Stimulated activated CD4-positive, alpha-beta T cell treated with anti-CD3 and anti-CD28 coated beads, Interleukin-1b, Interleukin-23, amount 100 ng/mL, for 4 hours (primary cell): ENCODE measurements around the gene PAM.

Experiments used
- DNase-seq, 2 donors: peaks; one replicate each; pipeline ENCODE4 v3.0.0-alpha.2; 2020; ENCODE audit warnings: low read depth in 2 of 2

PAM gene

DNA sequence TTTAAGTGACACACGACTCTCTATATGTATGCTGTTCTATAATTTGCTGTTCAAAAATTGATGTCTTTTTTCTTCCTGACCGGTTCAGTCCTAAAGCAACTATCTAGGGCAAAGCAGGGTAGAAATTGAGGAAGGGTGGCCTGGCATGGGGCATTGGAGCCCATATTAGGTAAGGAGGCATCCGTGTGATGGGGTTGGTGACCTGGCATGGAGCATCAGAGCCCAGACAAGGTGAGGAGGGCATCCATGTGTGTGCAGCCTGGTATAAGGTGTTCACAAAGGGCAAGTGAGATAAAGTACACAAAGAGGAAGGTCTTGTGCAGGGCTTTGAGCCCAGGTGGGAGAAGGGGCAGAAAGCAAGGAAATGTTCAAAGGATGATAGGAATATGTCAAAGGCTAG is 104.9 kb downstream of the PAM start:
- no peak for DNase-seq

DNA sequence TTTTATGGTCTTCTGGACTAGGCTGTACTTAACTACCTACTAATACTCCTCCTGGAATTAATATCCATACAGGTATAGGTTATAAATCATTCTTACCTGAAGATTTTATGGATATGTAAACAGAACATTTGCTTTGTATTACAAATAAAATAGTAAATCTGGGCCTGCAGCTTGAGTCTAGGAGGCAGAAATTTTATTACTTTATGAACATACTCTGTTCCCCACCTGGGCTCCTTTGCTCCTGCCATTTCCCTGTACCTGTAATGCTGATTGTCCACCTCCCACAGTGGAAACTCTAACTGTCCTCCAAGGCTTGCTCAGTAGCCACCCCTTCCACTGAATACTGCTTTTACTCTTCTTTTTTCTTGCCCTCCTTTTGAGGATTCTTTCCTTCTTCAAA is 108.0 kb downstream of the PAM start:
- DNase-seq, result no peak

DNA sequence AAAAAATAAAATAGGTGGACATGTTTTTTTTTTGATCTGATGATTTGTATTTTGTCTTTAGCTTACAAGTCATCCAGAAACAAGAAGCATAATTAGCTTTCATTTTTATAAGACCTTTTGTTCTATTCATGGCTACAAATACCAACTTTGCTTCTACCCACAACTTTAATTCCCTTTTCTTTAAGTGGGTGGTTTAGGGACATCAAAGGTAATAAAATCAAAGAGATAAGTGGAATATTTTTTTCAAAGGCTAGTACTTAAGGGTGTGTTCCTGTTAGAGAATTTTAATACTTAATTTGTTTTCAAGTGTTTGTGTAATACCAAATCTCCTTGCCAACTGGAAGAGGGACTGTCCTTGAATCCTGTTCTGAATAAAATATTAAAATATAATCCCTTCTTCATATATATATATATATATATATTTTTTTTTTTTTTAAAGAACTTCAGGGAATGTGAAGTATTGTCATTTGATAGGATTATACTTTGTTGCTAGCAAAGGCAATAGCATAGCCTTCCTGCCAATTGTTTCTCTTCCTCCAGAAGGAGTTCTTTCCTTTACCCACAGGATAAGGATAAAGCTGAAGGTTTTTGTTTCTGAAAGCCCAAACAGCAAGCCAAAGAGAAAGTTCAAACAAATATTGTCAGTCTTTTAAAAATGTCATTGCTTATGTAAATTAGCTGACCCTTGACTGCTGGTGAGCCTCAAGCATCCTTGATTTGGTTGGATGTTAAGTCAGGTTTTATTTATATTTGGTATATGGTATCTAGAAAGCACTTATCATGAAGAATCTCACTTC is 108.9 kb downstream of the PAM start:
- no peak for DNase-seq

DNA sequence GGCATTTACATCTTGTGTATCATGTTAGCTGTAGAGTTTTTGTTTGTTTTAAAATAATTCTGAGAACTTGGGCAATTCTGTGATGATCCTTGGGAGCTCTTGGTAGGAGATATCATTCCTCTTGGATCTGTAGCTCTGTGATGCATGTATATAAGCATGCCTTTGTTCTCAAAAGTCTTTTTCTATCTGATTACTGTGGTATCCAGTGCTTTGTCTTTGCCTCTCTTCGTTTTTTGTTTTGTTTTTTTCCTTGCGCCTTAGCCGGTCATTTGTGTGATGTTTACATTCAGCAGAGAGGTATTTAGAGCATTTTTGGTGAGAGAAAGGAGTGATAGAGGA is 110.0 kb downstream of the PAM start:
- no peak for DNase-seq

DNA sequence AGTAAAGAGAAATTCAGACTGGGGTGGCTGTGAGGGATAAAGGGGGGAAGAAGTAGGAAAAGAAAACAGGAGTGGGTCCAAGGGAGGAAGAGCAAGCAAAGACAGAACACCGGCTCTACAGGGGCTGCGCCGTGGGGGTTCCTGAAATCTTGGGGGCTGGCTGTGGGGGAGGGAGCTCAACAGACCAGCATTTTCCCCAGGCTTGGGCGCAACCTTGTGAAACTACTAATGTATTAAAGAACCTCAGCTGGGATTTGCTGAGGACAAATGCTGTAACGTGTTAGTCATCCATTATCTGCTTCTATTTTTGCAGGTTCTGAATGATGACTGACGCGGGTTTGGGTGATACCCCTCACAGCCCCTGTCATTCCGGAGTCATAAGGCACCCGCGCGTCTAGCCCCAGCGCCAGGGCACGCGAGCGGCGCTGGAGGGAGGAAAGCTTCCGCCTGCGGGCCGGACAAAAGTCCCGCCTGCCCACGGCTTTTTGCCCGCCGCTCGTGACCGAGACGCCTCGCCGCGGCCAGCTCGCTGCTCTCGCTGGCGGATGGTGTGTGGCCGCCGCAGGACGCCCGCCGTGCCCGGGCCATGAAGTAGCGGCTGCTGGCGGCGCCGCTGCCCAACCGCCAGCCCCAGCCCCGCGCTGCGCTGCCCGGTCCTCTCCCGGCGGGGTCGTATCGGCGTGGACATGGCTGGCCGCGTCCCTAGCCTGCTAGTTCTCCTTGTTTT is 110.6 kb downstream of the PAM start:
- peak in 1 of 2 donors; percentile 25 for DNase-seq

DNA sequence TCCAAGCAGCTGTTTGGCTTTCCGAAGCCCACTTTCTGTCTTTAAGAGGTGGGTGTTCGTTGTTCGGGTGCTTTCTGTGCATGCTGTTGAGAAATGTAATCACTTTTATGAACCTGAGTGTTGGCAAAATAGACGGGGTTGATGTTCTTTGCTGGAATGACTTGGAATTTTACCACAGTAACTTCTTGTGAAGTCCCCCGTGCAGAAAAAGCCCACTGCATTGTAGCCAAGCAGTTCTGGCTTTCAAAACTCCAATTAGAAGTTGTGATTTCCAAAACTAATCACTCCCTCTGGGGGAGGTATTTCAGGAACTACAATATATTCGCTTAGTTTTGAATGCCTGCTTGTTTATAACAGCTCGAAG is 111.1 kb downstream of the PAM start:
- no peak for DNase-seq

DNA sequence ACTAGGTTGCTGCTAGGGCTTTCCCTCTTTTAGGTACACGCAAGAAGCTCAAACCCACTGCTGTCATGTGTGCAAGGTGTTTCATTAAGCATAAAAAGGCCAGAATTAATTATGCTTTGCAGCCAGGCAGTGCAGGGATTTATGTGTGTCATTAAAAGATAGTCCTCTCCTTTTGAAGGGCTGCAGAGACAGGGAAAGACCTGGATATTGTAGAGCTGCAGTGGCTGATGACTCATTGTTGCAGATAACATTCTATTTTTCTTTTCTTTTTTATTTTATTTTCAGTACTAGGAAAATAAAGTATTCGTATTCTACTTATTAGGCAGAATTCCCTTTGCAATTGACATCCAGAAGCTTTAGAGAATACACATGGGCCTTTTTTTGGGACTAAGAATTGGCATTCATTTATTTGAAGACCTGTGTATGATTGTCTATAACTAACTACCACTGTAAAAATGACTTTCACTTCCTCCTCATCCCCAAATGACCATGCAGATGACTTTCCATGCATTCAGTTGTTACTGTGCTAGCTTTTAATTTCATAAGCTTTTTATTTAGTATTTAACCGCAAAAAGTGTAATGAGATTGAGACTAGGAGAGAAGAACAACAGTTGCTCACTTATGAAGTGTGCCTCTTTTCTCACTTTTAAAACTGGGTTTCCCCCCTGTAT is 113.0 kb downstream of the PAM start:
- no peak for DNase-seq

DNA sequence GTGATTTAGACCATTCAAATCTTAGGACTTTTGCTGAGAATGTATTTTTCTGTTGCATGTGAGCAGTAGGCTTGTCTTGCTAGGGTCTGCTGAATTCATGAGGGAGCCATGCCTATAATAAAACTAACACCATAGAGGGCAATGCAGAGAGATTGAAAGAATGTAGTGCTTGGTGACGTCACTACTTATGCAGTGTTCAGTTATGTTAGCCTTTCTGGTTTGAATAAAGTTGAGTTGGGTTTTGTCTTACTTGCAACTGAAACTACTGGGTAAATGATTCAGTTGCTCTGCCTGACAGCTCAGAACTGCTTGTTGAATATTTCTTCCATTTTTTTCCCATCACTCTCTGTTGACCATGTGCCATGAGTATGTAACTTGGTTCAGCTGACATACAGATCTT is 114.1 kb downstream of the PAM start:
- DNase-seq, result no peak

DNA sequence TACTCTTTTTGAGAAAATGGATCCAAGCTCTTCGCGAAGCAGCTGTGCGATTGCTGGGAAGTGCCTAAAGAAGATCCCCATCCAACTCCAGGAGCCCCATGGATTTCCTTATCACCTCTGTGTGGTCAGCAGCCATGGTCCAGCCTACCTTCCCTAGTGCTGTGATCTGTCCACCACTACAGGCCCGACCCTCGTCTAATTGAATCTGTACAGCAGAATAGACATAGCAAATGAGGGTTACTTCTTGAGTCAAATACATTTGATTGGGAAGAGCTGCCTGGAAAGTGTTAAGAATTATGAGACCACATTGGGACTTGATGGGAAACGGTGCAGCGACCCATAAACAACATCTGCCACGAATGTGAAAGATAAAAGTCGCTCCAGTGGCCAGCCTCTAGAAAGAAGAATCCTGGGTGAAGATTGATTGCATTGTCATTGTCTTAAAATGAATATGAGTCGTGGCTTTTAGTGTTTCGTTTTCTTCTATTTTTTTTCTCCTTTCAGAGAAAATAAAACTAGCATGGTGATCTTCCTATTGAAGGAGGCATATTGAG is 118.4 kb downstream of the PAM start:
- no peak for DNase-seq

DNA sequence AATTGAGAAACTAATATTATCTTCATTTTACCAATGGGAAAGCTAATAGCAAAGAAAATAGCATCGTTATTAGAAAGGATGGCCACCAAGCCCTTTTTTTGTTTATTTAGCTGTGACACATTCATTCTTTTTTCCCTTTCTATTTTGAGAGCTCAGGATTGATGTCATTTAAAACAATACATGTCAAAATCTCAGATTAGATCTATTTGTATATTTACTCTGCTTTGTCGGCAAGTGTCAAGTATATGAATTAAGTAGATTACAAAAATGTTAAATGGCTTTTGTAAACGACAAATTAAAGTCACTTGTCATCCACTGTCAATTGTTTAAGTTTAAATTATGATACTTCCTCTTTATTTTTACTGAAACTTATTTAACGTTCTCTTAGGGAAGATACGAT is 118.9 kb downstream of the PAM start:
- DNase-seq, result no peak

DNA sequence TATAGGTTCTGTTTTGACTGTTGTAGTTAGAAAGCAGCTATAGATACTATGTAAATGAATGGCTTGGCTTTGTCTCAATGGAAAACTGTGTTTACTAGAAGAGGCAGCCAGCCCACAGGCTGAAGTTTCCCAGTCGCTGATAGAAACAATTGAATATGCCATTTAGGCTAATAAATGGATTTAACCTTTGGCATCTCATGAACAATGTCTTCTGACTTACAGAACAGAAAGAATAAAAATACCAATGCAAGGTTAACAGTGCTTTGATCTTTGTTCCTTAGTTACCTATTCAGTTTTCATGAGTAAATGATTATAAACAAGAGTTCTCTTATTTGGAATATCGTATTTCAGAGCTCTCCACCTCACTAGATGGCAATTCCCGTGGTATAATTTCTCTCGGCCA is 120.6 kb downstream of the PAM start:
- DNase-seq, result no peak

DNA sequence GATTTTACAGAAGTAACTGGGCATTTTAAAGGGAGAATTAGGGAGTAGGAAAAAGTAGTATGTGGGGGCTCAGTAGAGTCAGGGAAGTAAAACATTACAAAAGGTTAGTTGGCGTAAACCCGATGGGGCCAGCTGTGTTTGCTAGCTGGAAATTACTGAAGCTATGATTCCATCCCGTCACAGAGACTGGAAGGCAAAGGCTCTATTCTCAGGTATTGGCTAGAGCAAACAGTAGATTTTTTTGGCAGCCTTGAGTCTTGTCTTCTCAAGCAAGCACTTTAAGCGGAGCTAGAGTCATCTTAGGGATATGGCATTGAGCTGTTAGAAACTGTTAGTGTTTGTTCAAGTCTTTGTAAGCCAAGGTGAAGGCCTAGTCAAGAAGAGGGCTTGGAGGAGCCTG is 121.5 kb downstream of the PAM start:
- DNase-seq, result no peak

DNA sequence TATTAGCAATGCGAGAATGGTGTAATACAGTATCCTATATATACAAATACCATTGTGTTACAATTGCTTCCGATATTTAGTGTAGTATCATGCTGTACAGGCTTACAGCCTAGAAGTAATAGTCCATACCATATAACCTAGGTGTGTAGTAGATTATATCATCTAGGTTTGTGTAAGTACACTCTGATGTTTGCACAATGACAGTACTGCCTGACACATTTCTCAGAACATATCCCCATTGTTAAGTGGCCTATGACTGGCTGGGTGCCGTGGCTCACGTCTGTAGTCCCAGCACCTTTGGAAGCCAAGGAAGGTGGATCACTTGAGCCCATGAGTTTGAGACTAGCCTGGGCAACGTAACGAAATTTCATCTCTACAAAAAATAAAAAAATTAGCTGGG is 124.6 kb downstream of the PAM start:
- DNase-seq, result no peak

DNA sequence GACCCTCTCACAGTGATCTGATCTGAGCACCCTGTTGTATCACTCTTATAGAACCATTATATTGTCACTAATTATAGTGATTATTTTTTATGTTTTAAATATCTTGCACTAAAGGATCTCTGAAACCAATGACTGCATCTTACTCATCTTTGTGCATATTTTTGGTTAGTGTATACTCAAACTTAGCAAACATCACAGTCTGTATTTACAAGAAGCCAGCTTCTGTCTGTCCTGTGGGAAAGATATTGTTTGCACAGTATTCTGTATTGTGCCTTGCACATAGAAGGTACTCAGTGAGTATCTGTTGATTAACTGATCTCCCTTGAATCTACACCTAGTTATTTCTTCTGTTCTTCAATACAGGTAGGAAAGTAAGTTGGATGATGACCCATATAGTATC is 131.5 kb downstream of the PAM start:
- DNase-seq, result no peak

DNA sequence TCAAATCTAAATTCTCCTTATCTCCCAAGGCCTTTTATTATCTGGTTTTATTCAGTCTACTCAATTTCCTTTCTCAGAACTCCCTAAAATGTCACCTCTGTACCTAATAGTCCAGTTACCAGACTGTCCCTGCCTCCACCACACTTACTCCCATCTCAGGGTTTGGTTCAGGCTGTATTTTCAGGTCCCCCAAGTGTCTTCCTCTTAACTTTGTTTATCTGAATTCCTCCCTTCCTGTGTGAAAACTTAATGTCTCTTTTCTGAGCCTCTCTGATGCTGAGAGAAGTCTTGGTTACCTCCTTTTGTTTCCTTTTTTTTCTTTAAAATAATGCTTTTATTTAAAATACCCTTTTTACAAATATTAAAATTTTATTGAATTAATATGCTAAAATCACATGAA is 133.4 kb downstream of the PAM start:
- no peak for DNase-seq

DNA sequence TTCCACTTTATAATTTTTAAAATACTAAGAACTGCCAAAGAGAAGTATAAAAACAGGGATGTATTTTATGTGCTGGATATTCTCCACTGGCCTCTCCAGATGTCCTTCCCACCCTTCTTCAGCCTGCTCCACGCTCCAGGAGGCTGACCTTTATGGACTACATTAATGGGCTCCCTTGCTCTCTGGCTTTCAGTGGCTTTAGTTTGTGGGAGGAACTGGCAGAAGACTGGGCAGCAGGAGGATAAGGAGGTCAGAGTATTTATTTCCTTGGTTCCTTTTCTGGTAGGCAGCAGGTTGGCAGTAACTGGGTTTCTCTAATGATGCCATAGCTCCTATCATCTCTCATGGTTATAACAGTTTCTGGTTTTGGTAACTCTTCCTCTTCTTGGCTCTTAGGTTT is 133.9 kb downstream of the PAM start:
- no peak for DNase-seq

DNA sequence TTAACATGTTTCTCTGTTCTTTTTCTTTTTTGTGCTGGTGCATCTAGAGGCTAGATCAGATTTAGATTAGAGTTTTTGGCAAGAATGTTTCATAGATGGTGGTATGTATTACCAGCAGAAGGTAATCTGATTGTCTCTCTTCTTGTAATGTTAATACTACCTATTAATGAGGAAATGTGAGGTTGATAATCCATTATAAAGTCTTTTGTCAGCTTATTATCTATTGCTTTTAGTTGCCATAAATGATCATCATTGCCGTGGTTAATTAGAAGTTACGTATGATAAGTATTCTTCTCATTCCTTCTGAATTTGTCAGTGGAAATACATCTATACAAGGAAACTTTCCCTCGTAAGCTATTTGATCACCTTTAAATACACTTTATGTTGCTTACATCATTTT is 135.0 kb downstream of the PAM start:
- no peak for DNase-seq

DNA sequence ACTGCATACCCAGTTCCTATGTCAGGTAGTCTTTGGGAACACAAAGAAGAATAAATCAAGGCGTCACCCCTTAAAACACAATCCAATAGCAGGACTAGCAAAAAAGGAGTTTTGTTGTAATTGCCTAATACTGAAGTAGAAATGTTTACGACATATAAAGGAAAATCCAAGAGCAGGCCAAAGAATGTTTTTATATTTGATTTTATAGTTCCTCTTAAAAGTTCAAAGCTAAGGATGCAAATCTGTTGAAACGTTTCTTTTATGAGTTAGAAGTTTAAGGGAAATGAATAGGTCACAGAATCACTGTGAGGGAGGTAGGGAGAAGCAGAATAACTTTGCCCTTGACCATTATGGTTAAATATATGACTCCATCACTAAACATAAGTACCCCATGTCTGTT is 136.1 kb downstream of the PAM start:
- DNase-seq, result no peak

DNA sequence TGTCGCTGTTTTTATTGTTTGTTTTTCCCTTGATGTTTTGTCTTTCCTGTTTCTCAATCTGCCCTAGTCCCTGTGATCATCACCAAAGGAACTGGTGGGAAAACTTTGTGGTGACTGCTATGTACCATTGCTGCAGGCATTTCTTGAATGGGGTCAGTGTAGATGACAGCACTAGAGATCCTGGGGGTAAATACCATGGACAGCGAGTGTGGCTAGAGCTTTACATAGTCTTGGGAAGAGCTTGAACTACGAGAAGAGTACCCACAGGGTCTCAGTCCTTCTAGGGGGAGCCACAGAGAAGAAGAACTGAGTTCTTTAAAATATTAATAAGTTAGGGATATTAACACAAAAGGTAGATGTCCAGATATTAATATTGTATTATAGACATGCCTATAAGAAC is 138.8 kb downstream of the PAM start:
- DNase-seq, result no peak

DNA sequence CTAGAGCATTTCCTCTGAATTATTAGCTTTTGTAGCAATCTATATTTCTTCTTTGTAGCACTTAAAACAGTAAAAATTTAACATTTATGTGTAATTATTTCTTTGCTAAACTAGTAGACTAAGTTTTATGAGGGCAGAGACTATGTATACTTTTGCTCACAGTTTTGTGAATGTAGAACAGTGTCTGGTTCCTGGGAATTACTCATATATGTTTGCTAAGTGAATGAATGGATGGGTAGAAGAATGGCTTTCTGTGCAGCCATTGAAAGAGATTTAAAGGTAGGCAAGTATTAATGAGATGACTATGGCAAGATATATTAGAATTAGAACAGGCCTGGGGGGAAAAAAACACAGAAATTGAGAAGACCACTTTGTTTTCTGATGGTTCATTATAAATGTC is 140.1 kb downstream of the PAM start:
- DNase-seq, result no peak

DNA sequence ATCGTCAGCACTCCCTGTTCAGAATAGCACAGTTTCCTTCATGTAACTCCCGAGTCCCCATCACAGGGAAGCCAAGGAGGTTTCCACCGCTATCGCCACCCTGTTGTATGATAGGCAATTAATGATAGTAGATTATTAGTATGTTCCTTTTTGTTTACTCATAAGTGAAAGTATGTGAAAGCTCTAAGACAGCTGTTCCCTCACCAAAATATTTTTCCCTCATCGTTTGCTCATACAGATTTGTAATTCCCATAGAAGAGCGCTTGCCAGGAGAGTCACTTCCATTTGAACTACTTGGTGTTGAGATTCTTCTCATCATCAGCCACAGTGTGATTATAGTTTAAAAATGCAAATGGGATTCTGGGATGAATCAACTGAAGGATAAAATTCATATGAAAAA is 140.9 kb downstream of the PAM start:
- no peak for DNase-seq

DNA sequence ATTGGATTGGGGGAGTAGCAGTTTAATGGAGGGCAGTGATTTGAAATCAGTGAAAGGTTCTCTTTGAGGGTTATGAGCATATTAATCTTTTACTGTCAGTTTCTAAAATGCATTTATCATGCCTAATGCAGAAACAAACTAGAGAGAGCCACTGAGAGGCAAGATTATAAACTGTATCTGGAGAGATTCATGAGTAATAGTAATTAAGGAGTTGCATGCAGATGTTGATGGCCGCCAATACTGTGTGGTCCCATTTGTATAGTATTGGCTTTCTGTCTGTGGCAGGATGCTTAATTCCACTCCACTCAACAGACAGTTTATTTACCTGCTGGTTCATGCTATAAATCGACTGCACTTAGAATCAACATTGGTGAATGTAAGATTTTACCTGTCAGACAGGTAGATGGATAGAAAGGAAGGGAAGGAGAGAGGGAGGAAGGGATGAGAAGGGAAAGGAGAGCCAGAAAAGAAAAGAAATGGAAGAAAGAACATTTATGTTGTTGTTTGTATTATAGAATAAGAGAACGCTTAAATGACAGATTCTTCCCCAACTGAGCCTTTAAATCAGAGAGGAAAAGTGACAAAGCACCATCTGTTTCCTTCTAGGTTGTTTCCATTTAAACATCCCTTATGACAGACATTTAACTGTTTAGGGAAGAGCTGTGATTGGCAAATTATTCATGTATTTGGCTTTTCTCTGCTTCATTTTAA is 146.5 kb downstream of the PAM start:
- no peak for DNase-seq

DNA sequence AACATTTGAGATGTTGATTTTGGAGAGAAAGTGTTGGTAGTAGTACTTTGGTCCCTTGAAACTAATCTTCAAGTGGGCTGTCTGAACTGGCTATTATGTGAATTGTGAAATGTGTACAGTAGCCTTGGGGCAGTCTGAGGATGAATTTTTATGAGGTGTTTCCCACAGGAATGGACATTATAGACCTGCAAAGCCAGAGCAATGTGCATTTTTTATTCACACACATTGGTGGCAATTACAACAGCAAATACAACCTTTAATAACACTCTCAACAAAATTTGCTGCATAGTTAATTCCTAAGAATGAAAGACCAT is 147.0 kb downstream of the PAM start:
- no peak for DNase-seq
